Activated T-helper 2 cell treated with anti-CD3 and anti-CD28 coated beads, Interferon-gamma antibody, Interleukin-2, Interleukin-4, amounts not matched to agents 10 μg/mL and 5 μg/mL and 100 μg/mL, durations not matched to agents 14 hours and 24 hours and 36 hours (primary cell): ENCODE measurements around the gene UACA. TPM values are rescaled to one million over a fixed set of nuclear protein-coding genes. Genes with fewer than 3 reads are reported as not detected.
"Not testable (repeated sequence)": the region's sequence is repeated elsewhere in the genome, so short reads cannot be mapped to it uniquely, and the experiment has no call there.

Experiments
- DNase-seq: peaks from one replicate; pipeline ENCODE4 v3.0.0; 2021; ENCODE audit warnings: low spot score
- H3K27ac Mint-ChIP-seq: one replicate; pipeline ENCODE4 v1.8.0; 2021; ENCODE audit warnings: mixed read lengths
- H3K27me3 Mint-ChIP-seq: one replicate; pipeline ENCODE4 v1.8.0; 2021; ENCODE audit warnings: low read depth, mixed read lengths
- H3K36me3 Mint-ChIP-seq: one replicate; pipeline ENCODE4 v1.8.0; 2021; ENCODE audit warnings: low read depth, mixed read lengths
- H3K4me1 Mint-ChIP-seq: one replicate; pipeline ENCODE4 v1.8.0; 2021; ENCODE audit warnings: low read depth, mixed read lengths
- H3K4me3 Mint-ChIP-seq: one replicate; pipeline ENCODE4 v1.8.0; 2021; ENCODE audit warnings: low read depth, mild to moderate bottlenecking, moderate library complexity, mixed read lengths
- H3K9me3 Mint-ChIP-seq: one replicate; pipeline ENCODE4 v1.8.0; 2021; ENCODE audit warnings: mixed read lengths
- intact Hi-C: fragments of 100-400 bp; cut with micrococcal nuclease; formaldehyde crosslinking; loops from one replicate; pipeline ENCODE4 v1.15.1; 2023
- total RNA-seq: library from RNA; stranded (reverse); gene quantifications from 2 replicates; pipeline ENCODE4 v1.2.3, GENCODE V29; 2022

The UACA gene
- total RNA-seq, 1 donor from 2014 or later = 1.3 TPM

DNA sequence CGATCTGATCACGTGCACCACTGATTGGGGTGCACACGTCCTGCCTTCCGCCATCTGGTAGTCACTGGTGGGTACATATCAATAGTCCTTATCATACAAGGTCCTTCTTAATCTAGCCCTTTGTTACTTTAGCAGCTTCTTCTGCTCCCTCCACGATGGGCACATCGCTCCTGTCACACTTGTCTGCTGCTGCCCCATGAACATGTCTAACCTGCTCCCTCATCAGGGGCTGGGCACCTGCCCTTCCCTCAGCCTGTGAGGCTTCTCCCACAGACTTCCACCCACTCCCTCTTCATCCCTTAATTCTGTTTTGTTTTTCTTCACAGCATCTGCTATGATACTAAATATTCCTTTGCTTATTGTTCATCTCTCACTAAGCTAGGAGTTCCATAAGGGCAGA is 82.5 kb downstream of the UACA start:
- Mint-ChIP-seq H3K36me3 (no peaks in the 10 kb centered on the region), H3K27me3 (peaks cover 46% of the 10 kb centered on the region)

DNA sequence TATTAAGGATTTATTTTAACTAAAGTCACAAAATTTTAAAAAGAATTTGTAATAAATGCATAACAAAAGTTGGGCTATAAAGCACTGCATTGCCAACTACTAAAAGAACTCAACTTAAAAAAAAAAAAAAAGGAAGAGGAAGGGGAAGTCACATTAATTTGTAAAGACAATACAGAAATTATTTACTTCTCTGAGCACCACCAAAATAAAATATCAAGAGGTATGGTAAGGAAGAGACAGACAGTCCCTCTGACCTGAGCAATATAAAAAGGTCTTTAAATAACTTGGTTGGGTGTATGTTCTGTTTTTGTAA is 83.5 kb downstream of the UACA start:
- Mint-ChIP-seq H3K36me3 (no peaks in the 10 kb centered on the region), H3K4me1 (peaks cover 3% of the 10 kb centered on the region), H3K27me3 (peaks cover 43% of the 10 kb centered on the region), H3K9me3 (no peaks in the 10 kb centered on the region), H3K4me3 (no peak overlapping the region), H3K27ac (no peak overlapping the region)
- intact Hi-C loops = loop anchor here (2.0 kb wide), 2 partner anchors 39 to 133 kb away; no protein-coding TSS in a partner anchor
- no peak for DNase-seq

More for the DNA sequence above, 82.5 kb downstream of the UACA start:
- no peak for DNase-seq
- Mint-ChIP-seq H3K9me3 (no peaks in the 10 kb centered on the region), H3K27ac (no peak overlapping the region), H3K4me3 (no peak overlapping the region), H3K4me1 (peaks cover 3% of the 10 kb centered on the region)
- intact Hi-C loops = loop anchor here (2.0 kb wide), 2 partner anchors 38 to 132 kb away; no protein-coding TSS in a partner anchor

DNA sequence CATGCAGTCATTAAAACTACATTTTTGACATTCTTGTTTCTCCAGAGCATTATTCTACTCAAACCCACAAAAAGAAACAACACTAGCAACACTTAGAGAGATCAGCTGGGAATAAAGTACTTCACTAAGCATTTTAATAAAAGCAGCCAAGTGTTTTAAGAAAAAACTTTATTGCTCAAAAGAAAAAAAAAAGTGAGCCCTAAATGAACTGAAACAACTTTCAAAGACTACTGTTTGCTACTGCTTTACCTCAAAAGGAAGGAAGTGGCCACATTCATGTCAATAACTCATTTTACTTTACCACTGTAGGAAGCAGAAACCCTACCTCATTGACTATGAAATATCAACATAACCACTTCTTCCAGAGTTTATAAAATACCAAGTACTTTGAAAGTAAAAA is 91.3 kb downstream of the UACA start:
- peaks cover 15% of the 10 kb centered on the region for H3K27me3 Mint-ChIP-seq
- H3K4me3 Mint-ChIP-seq = peak overlapping the region; percentile 11
- intact Hi-C loops = loop anchor here (1.0 to 5.0 kb wide), 3 partner anchors 90 to 186 kb away; partner anchors contain the start of gene UACA
- no peak overlapping the region for H3K27ac Mint-ChIP-seq
- peaks cover 21% of the 10 kb centered on the region for H3K4me1 Mint-ChIP-seq
- no peaks in the 10 kb centered on the region for H3K36me3 Mint-ChIP-seq
- no peaks in the 10 kb centered on the region for H3K9me3 Mint-ChIP-seq
- DNase-seq = no peak

DNA sequence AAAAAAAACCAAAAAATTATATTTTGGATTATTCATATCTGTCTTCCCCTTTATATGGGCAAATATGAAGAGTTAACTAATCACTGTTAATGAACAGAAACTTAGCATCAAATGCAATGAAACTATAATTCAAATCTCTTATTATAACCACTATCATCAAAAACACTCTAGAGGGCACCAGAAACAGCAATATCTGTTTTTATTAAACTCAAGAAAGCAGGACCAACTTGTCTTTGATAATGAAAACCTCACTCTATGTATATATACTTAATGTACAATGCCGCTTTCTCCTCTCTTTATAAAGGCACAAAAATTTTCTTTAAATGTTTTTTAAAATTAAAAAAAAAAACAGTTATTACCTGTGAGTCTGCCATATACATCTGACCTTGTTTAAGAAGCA is 92.7 kb downstream of the UACA start:
- intact Hi-C loops = loop anchor here (5.0 kb wide), 1 partner anchor 92 kb away; the partner anchor contains the start of gene UACA
- Mint-ChIP-seq H3K4me3 (no peak overlapping the region), H3K36me3 (no peaks in the 10 kb centered on the region), H3K4me1 (peaks cover 21% of the 10 kb centered on the region), H3K27ac (no peak overlapping the region), H3K27me3 (peaks cover 10% of the 10 kb centered on the region), H3K9me3 (no peaks in the 10 kb centered on the region)
- DNase-seq = no peak

DNA sequence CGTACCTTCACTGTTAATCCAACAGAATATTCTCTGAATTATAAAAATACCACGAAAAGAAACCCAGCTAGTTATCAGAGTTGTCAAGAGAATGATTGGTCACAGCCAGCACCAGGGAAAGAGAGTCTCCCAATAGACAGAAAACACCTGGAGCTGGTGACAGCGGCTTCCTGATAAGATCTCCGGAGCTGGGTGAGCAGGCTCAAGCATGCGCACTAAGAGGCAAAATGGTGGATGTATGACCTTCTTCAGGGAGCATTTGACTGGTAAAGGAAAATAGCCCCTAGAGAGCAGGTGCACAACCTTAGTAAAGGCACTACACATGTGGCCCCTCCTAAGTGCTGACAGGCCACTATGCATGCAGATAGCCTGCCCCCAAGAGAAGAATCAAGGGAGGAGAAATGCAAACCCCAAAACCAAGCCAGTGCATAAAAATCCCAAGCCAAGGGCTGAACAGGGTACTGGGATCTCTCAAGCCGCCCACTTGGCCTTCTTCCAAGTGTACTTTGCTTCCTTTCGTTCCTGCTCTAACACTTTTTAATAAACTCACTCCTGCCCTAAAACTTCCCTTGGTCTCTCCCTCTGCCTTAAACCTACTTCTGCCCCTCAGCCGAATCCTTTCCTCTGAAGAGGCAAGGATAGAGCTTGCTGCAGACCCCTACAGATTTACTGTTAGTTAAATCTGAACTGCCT is 93.2 kb downstream of the UACA start:
- no peak for DNase-seq
- Mint-ChIP-seq H3K4me1 (peaks cover 21% of the 10 kb centered on the region), H3K27ac (no peak overlapping the region), H3K27me3 (peaks cover 11% of the 10 kb centered on the region), H3K4me3 (no peak overlapping the region), H3K36me3 (no peaks in the 10 kb centered on the region), H3K9me3 (no peaks in the 10 kb centered on the region)
- intact Hi-C loops = loop anchor here (5.0 kb wide), 1 partner anchor 92 kb away; the partner anchor contains the start of gene UACA

DNA sequence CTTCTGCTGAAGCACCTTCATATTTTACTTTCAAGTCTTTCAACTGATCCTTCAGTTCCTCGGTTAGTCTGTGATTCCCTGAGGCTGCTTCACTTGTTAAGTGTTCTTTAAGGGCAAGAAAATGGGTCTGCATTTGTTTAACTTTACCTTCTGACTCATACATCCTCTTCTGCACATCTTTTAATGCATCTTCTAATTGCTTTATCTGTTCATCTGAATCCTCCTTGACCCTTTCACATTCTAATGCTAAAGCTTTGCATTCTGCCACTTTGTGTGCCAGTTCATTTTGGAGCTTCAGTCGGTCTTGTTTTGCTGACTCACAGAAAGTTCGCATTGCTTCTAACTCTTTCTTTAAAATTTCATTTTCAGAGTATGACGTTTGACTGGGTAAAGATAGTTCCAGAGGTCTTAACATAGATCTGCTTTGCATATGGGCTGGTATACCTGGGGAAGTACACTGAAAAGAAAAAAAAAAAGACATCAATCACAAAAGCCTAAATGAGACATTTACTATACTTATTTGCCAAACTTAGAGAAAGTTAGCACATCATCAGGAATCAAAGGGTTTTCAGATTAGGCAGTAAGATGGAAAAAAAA is 94.3 kb downstream of the UACA start:
- no peak overlapping the region for H3K4me3 Mint-ChIP-seq
- H3K27me3 Mint-ChIP-seq = peaks cover 8% of the 10 kb centered on the region
- H3K27ac Mint-ChIP-seq = no peak overlapping the region
- no peaks in the 10 kb centered on the region for H3K9me3 Mint-ChIP-seq
- H3K36me3 Mint-ChIP-seq = no peaks in the 10 kb centered on the region
- DNase-seq = no peak
- intact Hi-C loops = no loop called here
- peaks cover 21% of the 10 kb centered on the region for H3K4me1 Mint-ChIP-seq

DNA sequence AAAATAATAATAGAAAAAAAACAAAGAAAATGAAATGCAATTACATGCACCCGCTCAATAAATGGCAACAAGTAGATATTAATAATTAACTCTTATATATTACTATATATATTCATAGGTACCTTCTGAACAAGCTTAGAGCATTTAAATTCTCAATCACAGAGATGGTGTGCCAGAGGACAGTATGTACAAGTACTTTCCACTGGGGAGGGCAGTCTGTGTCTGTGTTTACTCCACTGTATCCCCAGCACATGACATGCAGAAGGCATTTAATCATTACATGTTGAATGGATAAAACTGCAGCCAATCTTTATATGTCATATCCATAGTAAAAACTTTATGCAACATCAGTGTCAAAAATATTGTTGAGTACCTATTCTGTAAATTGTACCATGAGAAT is 97.8 kb downstream of the UACA start:
- intact Hi-C loops = no loop called here
- no peak overlapping the region for H3K4me3 Mint-ChIP-seq

DNA sequence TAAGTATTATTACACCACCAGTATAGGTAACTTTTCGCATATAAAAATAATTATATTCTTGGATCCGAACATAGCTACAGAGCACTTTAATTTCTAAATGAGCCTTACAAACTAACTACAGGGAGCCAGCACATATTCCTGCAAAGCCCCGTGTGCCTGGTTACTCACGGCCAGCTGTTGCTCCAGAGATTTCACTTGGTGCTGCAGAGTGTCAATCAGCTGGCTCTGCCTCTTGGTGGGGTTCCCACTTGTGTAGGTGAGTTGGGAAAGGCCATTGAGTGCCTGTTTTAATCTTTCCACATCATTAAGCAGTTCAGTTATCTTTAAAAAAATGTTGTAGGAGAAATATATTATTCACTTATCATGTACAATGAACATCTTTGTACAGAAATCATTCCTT is 98.9 kb downstream of the UACA start:
- intact Hi-C loops = no loop called here
- Mint-ChIP-seq H3K27me3 (peaks cover 5% of the 10 kb centered on the region), H3K9me3 (no peaks in the 10 kb centered on the region), H3K4me1 (peaks cover 11% of the 10 kb centered on the region), H3K36me3 (no peaks in the 10 kb centered on the region), H3K27ac (no peak overlapping the region), H3K4me3 (no peak overlapping the region)
- no peak for DNase-seq

More for the DNA sequence above, 97.8 kb downstream of the UACA start:
- H3K27ac Mint-ChIP-seq = no peak overlapping the region
- peaks cover 6% of the 10 kb centered on the region for H3K27me3 Mint-ChIP-seq
- no peaks in the 10 kb centered on the region for H3K9me3 Mint-ChIP-seq
- peaks cover 10% of the 10 kb centered on the region for H3K4me1 Mint-ChIP-seq
- no peaks in the 10 kb centered on the region for H3K36me3 Mint-ChIP-seq
- DNase-seq = no peak

DNA sequence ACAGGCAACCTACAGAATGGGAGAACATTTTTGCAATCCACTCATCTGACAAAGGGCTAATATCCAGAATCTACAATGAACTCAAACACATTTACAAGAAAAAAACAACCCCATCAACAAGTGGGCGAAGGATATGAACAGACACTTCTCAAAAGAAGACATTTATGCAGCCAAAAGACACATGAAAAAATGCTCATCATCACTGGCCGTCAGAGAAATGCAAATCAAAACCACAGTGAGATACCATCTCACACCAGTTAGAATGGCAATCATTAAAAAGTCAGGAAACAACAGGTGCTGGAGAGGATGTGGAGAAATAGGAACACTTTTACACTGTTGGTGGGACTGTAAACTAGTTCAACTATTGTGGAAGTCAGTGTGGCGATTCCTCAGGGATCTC is 100.3 kb downstream of the UACA start:
- H3K9me3 Mint-ChIP-seq, H3K27ac Mint-ChIP-seq, H3K27me3 Mint-ChIP-seq, DNase-seq, H3K4me3 Mint-ChIP-seq, intact Hi-C loops, H3K36me3 Mint-ChIP-seq: not testable (repeated sequence)
- H3K4me1 Mint-ChIP-seq = peaks cover 11% of the 10 kb centered on the region

DNA sequence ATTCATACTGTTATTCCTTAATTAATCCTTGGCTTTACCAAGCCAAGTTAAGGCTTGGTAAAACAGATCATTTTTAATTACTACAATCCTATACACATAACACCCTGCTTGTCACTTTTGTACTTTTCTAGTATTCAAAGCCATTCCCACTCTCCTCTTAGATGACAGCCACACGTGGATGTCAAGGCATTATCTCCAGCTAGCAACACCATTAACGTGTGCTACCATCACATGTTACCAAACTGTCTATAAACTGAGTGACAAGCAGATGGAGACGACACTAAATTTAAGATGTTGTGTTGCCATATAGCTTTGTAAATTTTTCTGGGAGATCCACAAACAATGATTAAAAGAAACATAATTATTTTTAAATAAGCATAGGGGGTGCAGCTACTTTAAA is 103.7 kb downstream of the UACA start:
- H3K27ac Mint-ChIP-seq = no peak overlapping the region

DNA sequence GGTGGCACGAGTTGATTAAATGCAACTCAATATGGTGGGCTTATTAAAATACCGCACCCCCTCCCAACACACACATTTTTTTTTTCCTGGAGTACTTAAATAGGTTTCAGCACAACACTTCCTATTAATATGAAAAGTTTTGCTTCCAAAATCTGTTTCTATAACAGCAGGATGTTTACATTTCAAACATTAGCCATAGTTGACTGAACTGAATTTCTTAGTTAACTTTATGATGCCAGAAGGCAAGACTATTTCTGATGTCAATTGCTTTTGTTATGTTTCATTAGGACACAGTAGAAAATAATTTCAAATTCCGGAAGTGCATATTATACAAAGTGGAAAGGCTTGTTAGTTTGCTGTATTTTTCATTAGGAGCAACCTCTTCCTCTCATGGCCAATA is 104.7 kb downstream of the UACA start:
- Mint-ChIP-seq H3K27me3 (peaks cover 10% of the 10 kb centered on the region), H3K9me3 (no peaks in the 10 kb centered on the region), H3K4me1 (peaks cover 11% of the 10 kb centered on the region), H3K4me3 (no peak overlapping the region), H3K36me3 (no peaks in the 10 kb centered on the region), H3K27ac (no peak overlapping the region)
- no peak for DNase-seq
- intact Hi-C loops = no loop called here

More for the DNA sequence above, 103.7 kb downstream of the UACA start:
- Mint-ChIP-seq H3K36me3 (no peaks in the 10 kb centered on the region), H3K4me1 (peaks cover 11% of the 10 kb centered on the region), H3K27me3 (peaks cover 5% of the 10 kb centered on the region), H3K4me3 (no peak overlapping the region), H3K9me3 (no peaks in the 10 kb centered on the region)
- DNase-seq = no peak
- intact Hi-C loops = no loop called here

DNA sequence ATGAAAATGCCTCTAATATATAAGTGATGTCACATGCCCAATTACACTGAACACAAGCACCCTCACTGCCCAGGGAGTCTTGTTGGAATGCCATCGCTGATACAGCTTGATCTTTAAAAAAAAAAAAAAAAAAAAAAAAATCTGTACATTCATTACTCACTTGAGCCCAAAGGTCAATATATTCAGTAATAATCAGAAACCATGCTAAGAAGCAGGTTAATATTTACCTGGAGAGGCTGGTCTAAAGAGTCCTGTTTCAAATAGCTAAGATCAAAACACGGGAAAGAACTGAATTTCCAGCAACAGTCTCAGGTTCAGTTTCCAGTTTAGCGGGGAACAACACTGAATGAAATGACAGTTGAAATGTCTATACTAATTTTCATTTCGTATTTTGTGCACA is 109.9 kb downstream of the UACA start:
- no peaks in the 10 kb centered on the region for H3K9me3 Mint-ChIP-seq
- H3K4me3 Mint-ChIP-seq = no peak overlapping the region
- no peak overlapping the region for H3K27ac Mint-ChIP-seq
- intact Hi-C loops = no loop called here
- no peaks in the 10 kb centered on the region for H3K4me1 Mint-ChIP-seq
- DNase-seq = no peak
- H3K36me3 Mint-ChIP-seq = no peaks in the 10 kb centered on the region
- peaks cover 21% of the 10 kb centered on the region for H3K27me3 Mint-ChIP-seq

DNA sequence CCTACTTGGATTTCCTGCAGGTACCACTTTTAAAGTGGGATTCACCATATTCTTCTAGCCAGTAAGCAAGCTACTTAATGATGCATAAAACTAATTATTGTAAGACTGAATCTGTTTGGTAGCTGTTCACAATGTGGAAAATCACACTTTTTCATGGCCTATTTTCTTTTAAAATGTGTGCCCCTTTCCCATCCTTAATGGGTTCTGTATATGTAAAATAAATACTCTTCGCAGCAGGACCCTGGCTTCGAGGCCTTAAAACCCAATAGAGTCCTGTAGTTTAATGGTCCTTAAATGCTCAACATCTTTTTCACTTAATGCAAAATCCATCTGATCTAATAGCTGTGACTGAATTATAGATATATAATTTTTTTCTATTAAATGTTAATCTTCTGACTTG is 111.0 kb downstream of the UACA start:
- no peak overlapping the region for H3K27ac Mint-ChIP-seq
- H3K9me3 Mint-ChIP-seq = no peaks in the 10 kb centered on the region
- peaks cover 29% of the 10 kb centered on the region for H3K27me3 Mint-ChIP-seq
- intact Hi-C loops = no loop called here
- no peak overlapping the region for H3K4me3 Mint-ChIP-seq
- no peaks in the 10 kb centered on the region for H3K36me3 Mint-ChIP-seq
- no peaks in the 10 kb centered on the region for H3K4me1 Mint-ChIP-seq
- no peak for DNase-seq
